CD4-positive, CD25-positive, alpha-beta regulatory T cell (primary cell): Measurements from ENCODE around the gene STX5. TPM values are rescaled to one million over a fixed set of nuclear protein-coding genes. Genes with fewer than 3 reads are reported as not detected.
"Not testable (repeated sequence)": the region's sequence is repeated elsewhere in the genome, so short reads cannot be mapped to it uniquely, and the experiment has no call there.

ENCODE experiments used
- ATAC-seq, 2 donors: fragments of 150-1000 bp; cut with Tn5 transposase; one replicate each; pipeline ENCODE4 v1.10.0; 2021; ENCODE audit warnings: low read depth in 2 of 2, moderate number of reproducible peaks in 2 of 2, moderate library complexity in 1 of 2
- DNase-seq, 3 donors: peaks; one replicate each; pipeline versions ENCODE4 v3.0.0 to v3.0.0-alpha.2; 2012 to 2022; ENCODE audit warnings: mixed read lengths in 1 of 3
- H3K27ac ChIP-seq: one replicate; pipeline ENCODE4 v1.7.0; 2013; ENCODE audit warnings: mild to moderate bottlenecking, low read length; ENCODE audit not compliant: insufficient read depth, poor library complexity, severe bottlenecking
- H3K27me3 ChIP-seq: one replicate; pipeline ENCODE4 v1.7.0; 2013; ENCODE audit warnings: low read length; ENCODE audit not compliant: control insufficient read depth, insufficient read depth
- H3K36me3 ChIP-seq: one replicate; pipeline ENCODE4 v1.7.0; 2013; ENCODE audit warnings: mild to moderate bottlenecking, low read length, moderate library complexity; ENCODE audit not compliant: control insufficient read depth, insufficient read depth
- H3K4me1 ChIP-seq: 2 replicates; pipeline ENCODE4 v1.7.0; 2013; ENCODE audit warnings: mild to moderate bottlenecking, low read length; ENCODE audit not compliant: insufficient read depth, control insufficient read depth, poor library complexity, severe bottlenecking
- H3K4me3 ChIP-seq: one replicate; pipeline ENCODE4 v1.7.0; 2013; ENCODE audit warnings: low read depth, mild to moderate bottlenecking, low read length, moderate library complexity
- H3K9me3 ChIP-seq, 2 experiments: 1 replicate in 1 of 2; 2 replicates in 1 of 2; pipeline ENCODE4 v1.7.0; 2013; ENCODE audit warnings: low read length in 2 of 2, mild to moderate bottlenecking in 1 of 2, moderate library complexity in 1 of 2; ENCODE audit not compliant: control insufficient read depth in 2 of 2
- H3K27ac Mint-ChIP-seq, 3 donors: one replicate each; pipeline ENCODE4 v1.8.0; 2020 to 2022; ENCODE audit warnings: mild to moderate bottlenecking in 3 of 3, mixed read lengths in 3 of 3, moderate library complexity in 2 of 3
- H3K27me3 Mint-ChIP-seq: one replicate; pipeline ENCODE4 v1.8.0; 2022; ENCODE audit warnings: mild to moderate bottlenecking, mixed read lengths
- H3K36me3 Mint-ChIP-seq: one replicate; pipeline ENCODE4 v1.8.0; 2020; ENCODE audit warnings: mixed read lengths
- H3K4me1 Mint-ChIP-seq, 4 donors: one replicate each; pipeline ENCODE4 v1.8.0; 2020 to 2022; ENCODE audit warnings: mixed read lengths in 4 of 4, mild to moderate bottlenecking in 1 of 4
- H3K4me3 Mint-ChIP-seq, 4 donors: one replicate each; pipeline ENCODE4 v1.8.0; 2020 to 2022; ENCODE audit warnings: mild to moderate bottlenecking in 4 of 4, mixed read lengths in 4 of 4, moderate library complexity in 3 of 4
- H3K9me3 Mint-ChIP-seq, 7 donors: one replicate each; pipeline ENCODE4 v1.8.0; 2020 to 2022; ENCODE audit warnings: mixed read lengths in 7 of 7, mild to moderate bottlenecking in 3 of 7, moderate library complexity in 2 of 7
- polyA plus RNA-seq, 4 donors: library from polyadenylated mRNA; unstranded; fragments of 300-500 nt; fragmentation: Illumina TruSeq; gene quantifications; one replicate each; pipeline ENCODE4 v1.2.3, GENCODE V29; 2021
- total RNA-seq: library from RNA; stranded (reverse); gene quantifications from one replicate; pipeline ENCODE4 v1.2.3, GENCODE V29; 2022

Gene STX5
- total and polyA plus RNA-seq, 5 donors from 2014 or later, result 28.2 to 128 (median 37.4) TPM

DNA sequence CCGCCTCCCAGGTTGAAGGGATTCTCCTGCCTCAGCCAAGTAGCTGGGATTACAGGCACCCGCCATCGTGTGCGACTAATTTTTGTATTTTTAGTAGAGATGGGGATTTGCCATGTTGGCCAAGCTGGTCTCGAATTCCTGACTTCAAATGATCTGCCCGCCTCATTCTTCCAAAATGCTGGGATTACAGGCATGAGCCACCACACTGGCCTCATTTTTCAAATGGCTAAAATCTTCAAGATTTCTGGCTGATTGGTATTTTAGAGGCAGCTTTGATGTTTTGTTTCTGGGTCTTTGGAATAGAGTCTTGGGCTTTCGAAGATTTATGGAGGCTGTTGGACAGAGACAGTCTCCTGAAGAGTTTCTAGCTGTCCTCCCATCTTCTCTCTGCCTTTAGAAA, 43.0 kb upstream of the STX5 start:
- Mint-ChIP-seq H3K36me3 (no peaks in the 10 kb centered on the region), H3K27ac (no peak overlapping the region), H3K4me1 (peaks cover 0 to 19% (median 6%) of the 10 kb centered on the region in 4 donors), H3K27me3 (no peaks in the 10 kb centered on the region), H3K4me3 (no peak overlapping the region), H3K9me3 (no peaks in the 10 kb centered on the region)
- Histone ChIP-seq H3K27me3 (no peaks in the 10 kb centered on the region), H3K27ac (no peak overlapping the region), H3K4me1 (peaks cover 5% of the 10 kb centered on the region), H3K4me3 (no peak overlapping the region), H3K9me3 (no peaks in the 10 kb centered on the region), H3K36me3 (no peaks in the 10 kb centered on the region)
- ATAC-seq (no peak), DNase-seq (no peak)

GRCh38 chr11:62865635-62866034, 33.8 kb upstream of the STX5 start:
- Histone ChIP-seq H3K27me3 (no peaks in the 10 kb centered on the region), H3K27ac (no peak overlapping the region), H3K4me1 (peaks cover 4% of the 10 kb centered on the region), H3K36me3 (no peaks in the 10 kb centered on the region), H3K4me3 (no peak overlapping the region), H3K9me3 (no peaks in the 10 kb centered on the region)
- ATAC-seq, result no peak
- H3K4me3 Mint-ChIP-seq, result no peak overlapping the region
- no peaks in the 10 kb centered on the region for H3K9me3 Mint-ChIP-seq
- H3K27me3 Mint-ChIP-seq, result no peaks in the 10 kb centered on the region
- peak overlapping the region in 2 of 3 donors; percentile 20 to 79 for H3K27ac Mint-ChIP-seq
- H3K4me1 Mint-ChIP-seq, result peaks cover 4 to 15% (median 5%) of the 10 kb centered on the region in 4 donors
- no peaks in the 10 kb centered on the region for H3K36me3 Mint-ChIP-seq
- DNase-seq, result no peak

DNA sequence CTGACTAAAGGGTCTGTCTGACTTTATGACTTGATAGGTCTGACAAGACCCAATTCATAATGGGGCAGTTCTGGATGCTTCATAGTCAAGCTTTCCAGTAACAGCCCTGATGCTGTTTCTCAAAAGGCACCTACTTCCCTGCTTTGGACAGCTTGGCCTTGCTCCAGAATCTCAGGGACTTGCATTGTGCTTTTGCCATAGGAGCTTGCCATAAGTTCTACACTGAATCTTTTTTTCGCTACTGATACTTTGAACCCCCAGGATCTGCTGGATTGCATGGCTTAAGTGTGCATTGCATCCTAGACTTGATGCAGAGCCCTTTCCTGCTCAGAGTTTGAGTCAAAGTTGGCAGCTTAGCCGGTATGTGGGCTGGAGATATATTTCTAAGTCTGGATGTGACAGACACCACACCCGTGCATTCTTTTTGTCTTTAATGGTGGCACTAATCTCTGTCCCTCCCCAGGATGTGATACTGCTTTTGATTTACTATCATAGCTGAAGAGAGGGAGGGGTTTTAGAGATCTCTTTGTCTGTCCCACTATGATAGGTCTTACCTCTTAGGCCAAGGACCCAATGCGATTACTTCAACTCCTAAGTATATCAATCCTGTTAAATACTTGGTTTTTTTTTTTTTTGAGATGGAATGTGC, 32.0 kb upstream of the STX5 start:
- Histone ChIP-seq H3K27ac (no peak overlapping the region), H3K27me3 (no peaks in the 10 kb centered on the region), H3K4me3 (no peak overlapping the region), H3K4me1 (peaks cover 4% of the 10 kb centered on the region), H3K36me3 (no peaks in the 10 kb centered on the region), H3K9me3 (no peaks in the 10 kb centered on the region)
- Mint-ChIP-seq H3K4me3 (no peak overlapping the region), H3K36me3 (no peaks in the 10 kb centered on the region), H3K27me3 (no peaks in the 10 kb centered on the region), H3K27ac (peak overlapping the region in 1 of 3 donors; percentile 21), H3K9me3 (no peaks in the 10 kb centered on the region), H3K4me1 (peaks cover 4 to 15% (median 5%) of the 10 kb centered on the region in 4 donors)
- ATAC-seq (no peak), DNase-seq (no peak)

- H3K36me3 Mint-ChIP-seq, H3K27ac ChIP-seq, DNase-seq, H3K27me3 Mint-ChIP-seq, H3K27me3 ChIP-seq, H3K4me3 ChIP-seq, H3K4me3 Mint-ChIP-seq, H3K9me3 ChIP-seq, H3K36me3 ChIP-seq, H3K4me1 ChIP-seq, ATAC-seq, H3K9me3 Mint-ChIP-seq: not testable (repeated sequence)
- H3K27ac Mint-ChIP-seq, result peak overlapping the region in 1 of 3 donors; percentile 49
- peaks cover 9 to 21% (median 11%) of the 10 kb centered on the region in 4 donors for H3K4me1 Mint-ChIP-seq
Measured at GRCh38 chr11:62861564-62862192, 29.8 kb upstream of the STX5 start.

- Mint-ChIP-seq H3K36me3 (no peaks in the 10 kb centered on the region), H3K4me1 (peaks cover 9 to 27% (median 14%) of the 10 kb centered on the region in 4 donors), H3K27me3 (no peaks in the 10 kb centered on the region), H3K9me3 (no peaks in the 10 kb centered on the region), H3K4me3 (no peak overlapping the region), H3K27ac (peak overlapping the region in 2 of 3 donors; percentile 49 to 60)
- H3K27ac ChIP-seq, result no peak overlapping the region
- H3K4me1 ChIP-seq, result peaks cover 14% of the 10 kb centered on the region
- no peak for ATAC-seq
- no peaks in the 10 kb centered on the region for H3K36me3 ChIP-seq
- no peaks in the 10 kb centered on the region for H3K9me3 ChIP-seq
- no peak overlapping the region for H3K4me3 ChIP-seq
- DNase-seq, result no peak
- no peaks in the 10 kb centered on the region for H3K27me3 ChIP-seq
Measured at GRCh38 chr11:62860835-62861563, 29.1 kb upstream of the STX5 start.

DNA sequence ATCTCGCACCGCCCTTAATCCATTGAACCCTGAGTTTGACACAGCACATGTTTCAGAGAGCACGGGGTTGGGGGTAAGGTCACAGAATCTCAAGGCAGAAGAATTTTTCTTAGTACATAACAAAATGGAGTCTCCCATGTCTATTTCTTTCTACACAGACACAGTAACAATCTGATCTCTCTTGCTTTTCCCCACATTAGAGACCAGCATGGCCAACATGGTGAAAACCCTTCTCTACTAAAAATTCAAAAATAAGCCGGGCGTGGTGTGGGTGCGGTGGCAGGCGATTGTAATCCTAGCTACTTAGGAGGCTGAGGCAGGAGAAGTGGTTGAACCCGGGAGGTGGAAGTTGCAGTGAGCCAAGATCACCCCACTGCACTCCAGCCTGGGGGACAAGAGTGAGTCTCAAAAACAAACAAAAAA, 27.4 kb upstream of the STX5 start:
- not testable (repeated sequence) for H3K9me3 ChIP-seq, H3K27me3 Mint-ChIP-seq, H3K36me3 ChIP-seq, DNase-seq, H3K9me3 Mint-ChIP-seq, H3K4me3 ChIP-seq, H3K27ac ChIP-seq, H3K27me3 ChIP-seq, ATAC-seq
- H3K4me1 ChIP-seq, result peaks cover 23% of the 10 kb centered on the region
- Mint-ChIP-seq H3K36me3 (peaks cover 10% of the 10 kb centered on the region), H3K27ac (peak overlapping the region in 1 of 3 donors; percentile 61), H3K4me1 (peaks cover 14 to 37% (median 23%) of the 10 kb centered on the region in 4 donors), H3K4me3 (peak overlapping the region in 1 of 4 donors; percentile 27)

DNA sequence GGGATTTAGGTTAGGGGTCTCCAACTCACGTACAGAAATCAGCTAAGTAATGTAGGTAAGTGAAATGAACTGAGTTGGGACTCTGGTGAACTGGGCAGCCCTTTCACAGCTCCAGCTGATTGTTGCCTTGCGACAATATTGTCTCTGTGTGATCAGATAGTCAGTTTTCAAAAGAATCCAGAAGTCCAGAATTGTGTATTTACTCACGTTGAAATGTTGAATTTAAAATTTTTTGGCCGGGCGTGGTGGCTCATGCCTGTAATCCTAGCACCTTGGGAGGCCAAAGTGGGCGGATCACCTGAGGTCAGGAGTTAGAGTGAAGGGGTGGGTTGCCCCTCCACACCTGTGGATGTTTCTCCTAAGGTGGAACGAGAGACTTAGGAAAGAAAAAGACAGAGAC, 26.4 kb upstream of the STX5 start:
- H3K4me1 Mint-ChIP-seq, result peaks cover 18 to 41% (median 33%) of the 10 kb centered on the region in 4 donors
- Histone ChIP-seq H3K9me3 (no peaks in the 10 kb centered on the region), H3K36me3 (peaks cover 16% of the 10 kb centered on the region), H3K4me1 (peaks cover 34% of the 10 kb centered on the region), H3K27me3 (no peaks in the 10 kb centered on the region), H3K4me3 (no peak overlapping the region), H3K27ac (no peak overlapping the region)
- no peaks in the 10 kb centered on the region for H3K9me3 Mint-ChIP-seq
- no peaks in the 10 kb centered on the region for H3K27me3 Mint-ChIP-seq
- H3K4me3 Mint-ChIP-seq, result peak overlapping the region in 3 of 4 donors; percentile 45 to 75 (median 68)
- no peak for ATAC-seq
- H3K27ac Mint-ChIP-seq, result peak overlapping the region in 1 of 3 donors; percentile 81
- H3K36me3 Mint-ChIP-seq, result peaks cover 21% of the 10 kb centered on the region
- DNase-seq, result no peak
